Loucy (cell line): ENCODE measurements around the gene OXCT2.
"Not testable (repeated sequence)": the region's sequence is repeated elsewhere in the genome, so short reads cannot be mapped to it uniquely, and the experiment has no call there.

Experiments
- H2AFZ ChIP-seq: fragments of 200-600 bp; sonication (generic); 2 replicates; pipeline ENCODE4 v1.6.0; 2016; ENCODE audit warnings: antibody characterized with exemption, mild to moderate bottlenecking, low read length, moderate library complexity
- H3F3A ChIP-seq: fragments of 200-600 bp; 2 replicates; pipeline ENCODE4 v1.6.0; 2016; ENCODE audit warnings: antibody characterized with exemption, low read depth, mild to moderate bottlenecking
- H3K27me3 ChIP-seq: fragments of 200-600 bp; sonication (generic); 2 replicates; pipeline ENCODE4 v1.6.1; 2014; ENCODE audit warnings: low read length, mild to moderate bottlenecking; ENCODE audit not compliant: insufficient read depth, poor library complexity, severe bottlenecking
- H3K36me3 ChIP-seq: fragments of 200-600 bp; sonication (generic); 2 replicates; pipeline ENCODE4 v1.6.1; 2016; ENCODE audit warnings: low read length; ENCODE audit not compliant: insufficient read depth
- H3K4me1 ChIP-seq: fragments of 200-600 bp; sonication (generic); 2 replicates; pipeline ENCODE4 v1.5.1; 2014; ENCODE audit warnings: low read length, mild to moderate bottlenecking; ENCODE audit not compliant: insufficient read depth, poor library complexity, severe bottlenecking
- H3K4me2 ChIP-seq: fragments of 200-600 bp; sonication (generic); 2 replicates; pipeline ENCODE4 v1.6.0; 2014; ENCODE audit warnings: antibody characterized with exemption, low read length, low read depth, mild to moderate bottlenecking; ENCODE audit not compliant: poor library complexity, severe bottlenecking
- H3K4me3 ChIP-seq: fragments of 200-600 bp; sonication (generic); 2 replicates; pipeline ENCODE4 v1.5.1; 2014; ENCODE audit warnings: low read length, mild to moderate bottlenecking, mixed read lengths; ENCODE audit not compliant: poor library complexity, severe bottlenecking
- H3K79me2 ChIP-seq: fragments of 200-600 bp; sonication (generic); 2 replicates; pipeline ENCODE4 v1.6.1; 2014; ENCODE audit warnings: low read length; ENCODE audit not compliant: insufficient read depth
- H3K9ac ChIP-seq: fragments of 200-600 bp; sonication (generic); 2 replicates; pipeline ENCODE4 v1.6.0; 2014; ENCODE audit warnings: mild to moderate bottlenecking, low read depth, low read length, moderate library complexity; ENCODE audit not compliant: poor library complexity, severe bottlenecking
- H3K9me2 ChIP-seq: fragments of 200-600 bp; sonication (generic); replicated peaks from 2 replicates; pipeline ENCODE4 v1.6.1; 2016; ENCODE audit warnings: low read depth, low read length, mixed read lengths
- H3K9me3 ChIP-seq: fragments of 200-600 bp; sonication (generic); 2 replicates; pipeline ENCODE4 v1.6.1; 2014; ENCODE audit warnings: mild to moderate bottlenecking, antibody characterized with exemption, low read length, low read depth; ENCODE audit not compliant: insufficient read depth
- H4K20me1 ChIP-seq: fragments of 200-600 bp; sonication (generic); 2 replicates; pipeline ENCODE4 v1.6.0; 2014; ENCODE audit warnings: antibody characterized with exemption, low read length, mild to moderate bottlenecking; ENCODE audit not compliant: insufficient read depth, poor library complexity, severe bottlenecking
- EZH2phosphoT487 ChIP-seq: fragments of 200-600 bp; IDR thresholded peaks from 2 replicates; pipeline ENCODE4 v1.6.1; 2018; ENCODE audit warnings: antibody characterized with exemption, mild to moderate bottlenecking, moderate library complexity, borderline replicate concordance
- TF ChIP-seq, protein P1 (sequence below): fragments of 200-600 bp; sonication (generic); conservative IDR thresholded peaks from 2 replicates; pipeline ENCODE4 v1.5.1; 2014; ENCODE audit warnings: mild to moderate bottlenecking, antibody characterized with exemption, low read length

The OXCT2 gene

GRCh38 chr1:39786303-39787107 is 15.4 kb upstream of the OXCT2 start:
- H4K20me1 ChIP-seq, H3K9ac ChIP-seq, H3K79me2 ChIP-seq, H3K9me2 ChIP-seq, H3K27me3 ChIP-seq, H3K9me3 ChIP-seq, H3K36me3 ChIP-seq, H3K4me1 ChIP-seq, H3F3A ChIP-seq, H2AFZ ChIP-seq, H3K4me3 ChIP-seq, H3K4me2 ChIP-seq: not testable (repeated sequence)

DNA sequence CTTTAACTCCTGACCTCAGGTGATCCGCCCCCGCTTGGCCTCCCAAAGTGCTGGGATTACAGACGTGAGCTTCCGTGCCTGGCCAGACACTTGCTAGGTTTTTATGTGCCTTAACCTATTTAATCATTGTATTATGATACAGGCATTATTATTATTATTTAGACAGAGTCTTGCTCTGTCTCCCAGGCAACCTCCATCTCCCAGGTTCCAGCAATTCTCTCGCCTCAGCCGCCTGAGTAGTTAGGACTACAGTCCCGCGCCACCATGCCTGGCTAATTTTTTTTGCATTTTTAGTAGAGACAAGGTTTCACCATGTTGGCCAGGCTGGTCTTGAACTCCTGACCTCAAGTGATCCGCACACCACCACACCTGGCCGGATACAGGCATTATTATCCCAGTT is 11.5 kb upstream of the OXCT2 start:
- H3K4me2 ChIP-seq, H3K36me3 ChIP-seq, H3K4me1 ChIP-seq, H3K9me3 ChIP-seq, H2AFZ ChIP-seq, H3K79me2 ChIP-seq, H3K9ac ChIP-seq, H3F3A ChIP-seq, H4K20me1 ChIP-seq, H3K4me3 ChIP-seq, H3K9me2 ChIP-seq, H3K27me3 ChIP-seq: not testable (repeated sequence)

DNA sequence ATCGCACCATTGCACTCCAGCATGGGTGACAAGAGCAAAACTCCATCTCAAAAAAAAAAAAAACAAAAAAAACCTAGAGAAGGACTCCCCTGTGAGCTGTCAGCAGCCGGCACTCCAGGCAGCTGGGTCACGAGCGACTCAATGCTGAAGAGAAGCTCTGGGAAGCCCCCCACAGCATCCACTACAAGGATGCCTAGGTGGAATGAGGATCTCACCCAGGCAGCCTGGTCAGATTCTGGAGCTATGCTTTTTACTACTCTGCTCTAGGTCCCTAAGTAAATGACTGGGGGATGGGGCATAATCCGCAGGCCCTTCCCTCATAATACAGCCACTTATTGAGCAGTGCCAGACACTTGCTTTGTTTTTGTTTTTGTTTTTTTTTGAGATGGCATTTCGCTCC is 11.0 kb upstream of the OXCT2 start:
- Histone ChIP-seq H3K9me2 (no peaks in the 10 kb centered on the region), H3K4me3 (no peak overlapping the region), H3K79me2 (no peaks in the 10 kb centered on the region), H3K9ac (no peak overlapping the region), H3K27me3 (no peaks in the 10 kb centered on the region), H3K4me2 (no peak overlapping the region), H3K4me1 (no peaks in the 10 kb centered on the region), H4K20me1 (no peaks in the 10 kb centered on the region), H3K36me3 (no peaks in the 10 kb centered on the region), H3K9me3 (no peaks in the 10 kb centered on the region), H3F3A (no peaks in the 10 kb centered on the region), H2AFZ (no peak overlapping the region)
- no peak for TF ChIP-seq EZH2phosphoT487
- TF ChIP-seq, protein P1, sequence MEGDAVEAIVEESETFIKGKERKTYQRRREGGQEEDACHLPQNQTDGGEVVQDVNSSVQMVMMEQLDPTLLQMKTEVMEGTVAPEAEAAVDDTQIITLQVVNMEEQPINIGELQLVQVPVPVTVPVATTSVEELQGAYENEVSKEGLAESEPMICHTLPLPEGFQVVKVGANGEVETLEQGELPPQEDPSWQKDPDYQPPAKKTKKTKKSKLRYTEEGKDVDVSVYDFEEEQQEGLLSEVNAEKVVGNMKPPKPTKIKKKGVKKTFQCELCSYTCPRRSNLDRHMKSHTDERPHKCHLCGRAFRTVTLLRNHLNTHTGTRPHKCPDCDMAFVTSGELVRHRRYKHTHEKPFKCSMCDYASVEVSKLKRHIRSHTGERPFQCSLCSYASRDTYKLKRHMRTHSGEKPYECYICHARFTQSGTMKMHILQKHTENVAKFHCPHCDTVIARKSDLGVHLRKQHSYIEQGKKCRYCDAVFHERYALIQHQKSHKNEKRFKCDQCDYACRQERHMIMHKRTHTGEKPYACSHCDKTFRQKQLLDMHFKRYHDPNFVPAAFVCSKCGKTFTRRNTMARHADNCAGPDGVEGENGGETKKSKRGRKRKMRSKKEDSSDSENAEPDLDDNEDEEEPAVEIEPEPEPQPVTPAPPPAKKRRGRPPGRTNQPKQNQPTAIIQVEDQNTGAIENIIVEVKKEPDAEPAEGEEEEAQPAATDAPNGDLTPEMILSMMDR, result no peak

- H3F3A ChIP-seq, result no peaks in the 10 kb centered on the region
- no peaks in the 10 kb centered on the region for H3K79me2 ChIP-seq
- no peaks in the 10 kb centered on the region for H4K20me1 ChIP-seq
- H3K36me3 ChIP-seq, result no peaks in the 10 kb centered on the region
- H3K9ac ChIP-seq, result no peak overlapping the region
- H3K27me3 ChIP-seq, result no peaks in the 10 kb centered on the region
- H3K9me2 ChIP-seq, result no peaks in the 10 kb centered on the region
- H3K4me1 ChIP-seq, result peaks cover 5% of the 10 kb centered on the region
- H3K9me3 ChIP-seq, result no peaks in the 10 kb centered on the region
- no peak overlapping the region for H3K4me3 ChIP-seq
- H2AFZ ChIP-seq, result no peak overlapping the region
- H3K4me2 ChIP-seq, result no peak overlapping the region
- TF ChIP-seq, protein P1, result no peak
- TF ChIP-seq EZH2phosphoT487, result no peak
These were observed 10.2 kb upstream of the OXCT2 start for GRCh38 chr1:39781349-39781715.
